ENCODE data around the gene DMRTB1.

GRCh38 chr1:53475664-53476063, 16.5 kb downstream of the DMRTB1 start:
- TF ChIP-seq CTCF (IDR thresholded peaks at IDR 0.05) (no peak), POLR2A (IDR thresholded peaks at IDR 0.05) (no peak)

Measured in Peyer's patch (tissue), 4 donors.